Measurements from ENCODE around the gene CD164.

The CD164 gene

DNA sequence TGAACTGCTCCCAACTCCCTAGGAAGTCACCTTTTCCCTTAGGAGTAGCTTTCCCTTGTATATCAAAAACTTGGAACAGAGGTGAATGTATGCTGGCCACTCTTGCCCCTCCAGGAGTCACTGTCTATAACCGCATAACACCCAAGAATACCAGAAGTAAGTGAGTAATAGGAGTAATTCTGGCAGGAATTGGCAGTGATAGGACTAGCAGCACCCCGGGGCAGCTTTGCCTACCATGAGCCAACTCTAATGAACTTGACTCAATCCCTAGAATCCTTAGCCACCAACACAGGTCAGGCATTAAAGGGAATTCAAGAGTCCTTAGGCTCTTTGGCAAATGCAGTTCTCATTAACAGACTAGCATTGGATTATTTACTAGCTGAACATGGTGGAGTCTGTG is 28.8 kb upstream of the CD164 start:
- TF ChIP-seq, protein P1, sequence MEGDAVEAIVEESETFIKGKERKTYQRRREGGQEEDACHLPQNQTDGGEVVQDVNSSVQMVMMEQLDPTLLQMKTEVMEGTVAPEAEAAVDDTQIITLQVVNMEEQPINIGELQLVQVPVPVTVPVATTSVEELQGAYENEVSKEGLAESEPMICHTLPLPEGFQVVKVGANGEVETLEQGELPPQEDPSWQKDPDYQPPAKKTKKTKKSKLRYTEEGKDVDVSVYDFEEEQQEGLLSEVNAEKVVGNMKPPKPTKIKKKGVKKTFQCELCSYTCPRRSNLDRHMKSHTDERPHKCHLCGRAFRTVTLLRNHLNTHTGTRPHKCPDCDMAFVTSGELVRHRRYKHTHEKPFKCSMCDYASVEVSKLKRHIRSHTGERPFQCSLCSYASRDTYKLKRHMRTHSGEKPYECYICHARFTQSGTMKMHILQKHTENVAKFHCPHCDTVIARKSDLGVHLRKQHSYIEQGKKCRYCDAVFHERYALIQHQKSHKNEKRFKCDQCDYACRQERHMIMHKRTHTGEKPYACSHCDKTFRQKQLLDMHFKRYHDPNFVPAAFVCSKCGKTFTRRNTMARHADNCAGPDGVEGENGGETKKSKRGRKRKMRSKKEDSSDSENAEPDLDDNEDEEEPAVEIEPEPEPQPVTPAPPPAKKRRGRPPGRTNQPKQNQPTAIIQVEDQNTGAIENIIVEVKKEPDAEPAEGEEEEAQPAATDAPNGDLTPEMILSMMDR (conservative IDR thresholded peaks at IDR 0.05; ENCODE audit: low read depth, low read length): no peak
- DNase-seq (ENCODE audit: low read depth): no peak
- H3K4me3 ChIP-seq (ENCODE audit: low read length): no peak overlapping the region

- DNase-seq (ENCODE audit: low read depth): no peak
- TF ChIP-seq, protein P1 (conservative IDR thresholded peaks at IDR 0.05; ENCODE audit: low read depth, low read length): no peak
Observed at GRCh38 chr6:109406196-109406595, 23.9 kb upstream of the CD164 start.

DNA sequence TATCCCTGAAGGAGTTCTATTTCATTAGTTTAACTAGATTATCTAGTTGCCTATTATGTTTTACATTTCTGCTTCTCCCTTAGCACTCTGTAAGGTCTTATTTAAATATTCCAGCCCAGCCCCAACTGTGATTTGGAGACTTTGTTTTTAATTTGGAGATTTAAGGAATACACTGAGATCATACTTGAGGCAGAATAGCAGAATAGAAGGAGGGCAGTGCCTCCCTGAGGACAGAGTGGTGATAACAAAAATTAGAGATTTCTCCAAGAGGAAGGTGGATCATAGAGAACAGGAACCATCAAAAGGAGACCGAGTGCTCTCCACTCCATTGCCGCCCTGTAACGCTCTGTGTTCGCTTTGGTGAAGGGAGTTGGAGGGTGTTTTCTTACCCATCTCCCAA is 14.8 kb upstream of the CD164 start:
- TF ChIP-seq, protein P1 (conservative IDR thresholded peaks at IDR 0.05; ENCODE audit: low read depth, low read length): peak; percentile 47
- no peak for DNase-seq (ENCODE audit: low read depth)
- no peak overlapping the region for H3K4me3 ChIP-seq (ENCODE audit: low read length)

More at GRCh38 chr6:109406196-109406595, 23.9 kb upstream of the CD164 start:
- no peak overlapping the region for H3K4me3 ChIP-seq (ENCODE audit: low read length)

- no peak for DNase-seq (ENCODE audit: low read depth)
- H3K4me3 ChIP-seq (ENCODE audit: low read length): no peak overlapping the region
- TF ChIP-seq, protein P1 (conservative IDR thresholded peaks at IDR 0.05; ENCODE audit: low read depth, low read length): no peak
Observed at GRCh38 chr6:109396046-109396718, 13.9 kb upstream of the CD164 start.

DNA sequence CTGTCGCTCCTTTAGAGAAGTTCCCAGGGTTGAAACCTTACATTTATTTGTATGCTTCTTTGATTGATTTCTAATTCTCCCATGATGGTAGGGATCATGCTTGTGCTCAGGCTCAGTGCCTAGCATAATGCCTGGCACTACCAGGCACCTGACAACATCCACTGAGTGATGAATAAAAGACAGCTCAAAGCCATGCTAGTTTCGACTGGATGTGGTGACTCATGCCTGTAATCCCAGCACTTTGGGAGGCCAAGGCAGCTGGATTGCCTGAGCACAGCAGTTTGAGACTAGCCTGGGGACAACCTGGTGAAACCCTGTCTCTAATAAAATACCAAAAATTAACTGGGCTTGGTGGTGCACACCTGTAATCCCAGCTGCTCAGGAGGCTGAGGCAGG is 11.6 kb upstream of the CD164 start:
- H3K4me3 ChIP-seq (ENCODE audit: low read length): no peak overlapping the region
- TF ChIP-seq, protein P1 (conservative IDR thresholded peaks at IDR 0.05; ENCODE audit: low read depth, low read length): no peak
- DNase-seq (ENCODE audit: low read depth): peak; percentile 93

- H3K4me3 ChIP-seq (ENCODE audit: low read length): no peak overlapping the region
- DNase-seq (ENCODE audit: low read depth): peak; percentile 31
- TF ChIP-seq, protein P1 (conservative IDR thresholded peaks at IDR 0.05; ENCODE audit: low read depth, low read length): no peak
Observed at GRCh38 chr6:109393157-109393885, 11.1 kb upstream of the CD164 start.

All from retinal pigment epithelial cell (primary cell).